Measurements from ENCODE around the gene ELFN1. TPM values are rescaled to one million over a fixed set of nuclear protein-coding genes. Genes with fewer than 3 reads are reported as not detected.

The ELFN1 gene
- total and polyA plus RNA-seq, 4 donors, result 0.43 to 3.5 (median 3.4) TPM

GRCh38 chr7:1668396-1669063 lies 1.5 kb upstream of the ELFN1 start:
- H3K27ac ChIP-seq (ENCODE audit: low read depth in 1 of 2, low read length in 2 of 2), result peak overlapping the region; percentile 82 to 85
- H3K9ac ChIP-seq (ENCODE audit: low read depth in 1 of 2, low read length in 2 of 2), result peak overlapping the region; percentile 47
- H3K4me1 ChIP-seq (ENCODE audit: control insufficient read depth in 4 of 4, insufficient read depth in 4 of 4, low read length in 3 of 4), result peaks cover 28 to 64% (median 38%) of the 10 kb centered on the region in 4 donors
- no peaks in the 10 kb centered on the region for H3K9me3 ChIP-seq (ENCODE audit: control insufficient read depth in 4 of 4, low read length in 3 of 4)
- no peaks in the 10 kb centered on the region for H3K36me3 ChIP-seq (ENCODE audit: control insufficient read depth in 4 of 4, insufficient read depth in 3 of 4, low read depth in 1 of 4, low read length in 3 of 4)
- TF ChIP-seq FOXA2 (IDR thresholded peaks at IDR 0.05) (peak; percentile 96), JUND (IDR thresholded peaks at IDR 0.05) (peak in 1 of 2 donors; percentile 36), EGR1 (IDR thresholded peaks at IDR 0.05; ENCODE audit: low read depth in 2 of 2) (no peak), HNF4A (conservative IDR thresholded peaks at IDR 0.05) (peak; percentile 75 to 90), HNF4G (IDR thresholded peaks at IDR 0.05) (peak; percentile 17), YY1 (IDR thresholded peaks at IDR 0.05) (peak; percentile 77), GABPA (IDR thresholded peaks at IDR 0.05 in 1 of 2, conservative IDR thresholded peaks at IDR 0.05 in 1 of 2) (no peak), ZBTB33 (IDR thresholded peaks at IDR 0.05) (no peak), FOXA1 (IDR thresholded peaks at IDR 0.05) (peak; percentile 95), RXRA (IDR thresholded peaks at IDR 0.05) (peak; percentile 40 to 86), RAD21 (IDR thresholded peaks at IDR 0.05) (peak in 1 of 2 donors; percentile 56), SP1 (IDR thresholded peaks at IDR 0.05) (peak; percentile 65), NR2F2 (IDR thresholded peaks at IDR 0.05) (no peak), TAF1 (conservative IDR thresholded peaks at IDR 0.05) (no peak)
- TF ChIP-seq, protein P1, sequence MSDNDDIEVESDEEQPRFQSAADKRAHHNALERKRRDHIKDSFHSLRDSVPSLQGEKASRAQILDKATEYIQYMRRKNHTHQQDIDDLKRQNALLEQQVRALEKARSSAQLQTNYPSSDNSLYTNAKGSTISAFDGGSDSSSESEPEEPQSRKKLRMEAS (IDR thresholded peaks at IDR 0.05), result no peak
- TF ChIP-seq, protein P2, sequence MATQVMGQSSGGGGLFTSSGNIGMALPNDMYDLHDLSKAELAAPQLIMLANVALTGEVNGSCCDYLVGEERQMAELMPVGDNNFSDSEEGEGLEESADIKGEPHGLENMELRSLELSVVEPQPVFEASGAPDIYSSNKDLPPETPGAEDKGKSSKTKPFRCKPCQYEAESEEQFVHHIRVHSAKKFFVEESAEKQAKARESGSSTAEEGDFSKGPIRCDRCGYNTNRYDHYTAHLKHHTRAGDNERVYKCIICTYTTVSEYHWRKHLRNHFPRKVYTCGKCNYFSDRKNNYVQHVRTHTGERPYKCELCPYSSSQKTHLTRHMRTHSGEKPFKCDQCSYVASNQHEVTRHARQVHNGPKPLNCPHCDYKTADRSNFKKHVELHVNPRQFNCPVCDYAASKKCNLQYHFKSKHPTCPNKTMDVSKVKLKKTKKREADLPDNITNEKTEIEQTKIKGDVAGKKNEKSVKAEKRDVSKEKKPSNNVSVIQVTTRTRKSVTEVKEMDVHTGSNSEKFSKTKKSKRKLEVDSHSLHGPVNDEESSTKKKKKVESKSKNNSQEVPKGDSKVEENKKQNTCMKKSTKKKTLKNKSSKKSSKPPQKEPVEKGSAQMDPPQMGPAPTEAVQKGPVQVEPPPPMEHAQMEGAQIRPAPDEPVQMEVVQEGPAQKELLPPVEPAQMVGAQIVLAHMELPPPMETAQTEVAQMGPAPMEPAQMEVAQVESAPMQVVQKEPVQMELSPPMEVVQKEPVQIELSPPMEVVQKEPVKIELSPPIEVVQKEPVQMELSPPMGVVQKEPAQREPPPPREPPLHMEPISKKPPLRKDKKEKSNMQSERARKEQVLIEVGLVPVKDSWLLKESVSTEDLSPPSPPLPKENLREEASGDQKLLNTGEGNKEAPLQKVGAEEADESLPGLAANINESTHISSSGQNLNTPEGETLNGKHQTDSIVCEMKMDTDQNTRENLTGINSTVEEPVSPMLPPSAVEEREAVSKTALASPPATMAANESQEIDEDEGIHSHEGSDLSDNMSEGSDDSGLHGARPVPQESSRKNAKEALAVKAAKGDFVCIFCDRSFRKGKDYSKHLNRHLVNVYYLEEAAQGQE (IDR thresholded peaks at IDR 0.05), result peak; percentile 81
- TF ChIP-seq, protein P3, sequence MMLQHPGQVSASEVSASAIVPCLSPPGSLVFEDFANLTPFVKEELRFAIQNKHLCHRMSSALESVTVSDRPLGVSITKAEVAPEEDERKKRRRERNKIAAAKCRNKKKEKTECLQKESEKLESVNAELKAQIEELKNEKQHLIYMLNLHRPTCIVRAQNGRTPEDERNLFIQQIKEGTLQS (IDR thresholded peaks at IDR 0.05), result no peak
- TF ChIP-seq, protein P4, sequence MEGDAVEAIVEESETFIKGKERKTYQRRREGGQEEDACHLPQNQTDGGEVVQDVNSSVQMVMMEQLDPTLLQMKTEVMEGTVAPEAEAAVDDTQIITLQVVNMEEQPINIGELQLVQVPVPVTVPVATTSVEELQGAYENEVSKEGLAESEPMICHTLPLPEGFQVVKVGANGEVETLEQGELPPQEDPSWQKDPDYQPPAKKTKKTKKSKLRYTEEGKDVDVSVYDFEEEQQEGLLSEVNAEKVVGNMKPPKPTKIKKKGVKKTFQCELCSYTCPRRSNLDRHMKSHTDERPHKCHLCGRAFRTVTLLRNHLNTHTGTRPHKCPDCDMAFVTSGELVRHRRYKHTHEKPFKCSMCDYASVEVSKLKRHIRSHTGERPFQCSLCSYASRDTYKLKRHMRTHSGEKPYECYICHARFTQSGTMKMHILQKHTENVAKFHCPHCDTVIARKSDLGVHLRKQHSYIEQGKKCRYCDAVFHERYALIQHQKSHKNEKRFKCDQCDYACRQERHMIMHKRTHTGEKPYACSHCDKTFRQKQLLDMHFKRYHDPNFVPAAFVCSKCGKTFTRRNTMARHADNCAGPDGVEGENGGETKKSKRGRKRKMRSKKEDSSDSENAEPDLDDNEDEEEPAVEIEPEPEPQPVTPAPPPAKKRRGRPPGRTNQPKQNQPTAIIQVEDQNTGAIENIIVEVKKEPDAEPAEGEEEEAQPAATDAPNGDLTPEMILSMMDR (IDR thresholded peaks at IDR 0.05; ENCODE audit: low read depth, low read length, missing input control), result no peak
- H3K27me3 ChIP-seq (ENCODE audit: control insufficient read depth in 4 of 4, insufficient read depth in 4 of 4, low read length in 3 of 4), result no peaks in the 10 kb centered on the region
- peak overlapping the region in 1 of 3 donors; percentile 35 for H3K4me3 ChIP-seq (ENCODE audit: low read depth in 1 of 3, low read length in 3 of 3)
- WGBS, result 26% methylated on average over 20 of the region's 20 CpGs
- peak; percentile 54 for DNase-seq (ENCODE audit: low spot score)
